HL-60/S4 treated with retinoic acid at 250 ng/mL for 4 days and 3 days (cell line): ENCODE data around the gene ABLIM1.

Experiments used
- in situ Hi-C: fragments of 300-500 bp; cut with MboI; formaldehyde crosslinking; loops from 2 replicates; pipeline ENCODE4 v1.7.0; 2022; ENCODE audit warnings: low sequenced_read_pairs

The ABLIM1 gene

GRCh38 chr10:114525368-114525949, 132.6 kb downstream of the ABLIM1 start:
- in situ Hi-C loops, result no loop called here

- in situ Hi-C loops, result no loop called here
Observed at GRCh38 chr10:114523876-114524275, 134.2 kb downstream of the ABLIM1 start.

GRCh38 chr10:114521255-114521654, 136.8 kb downstream of the ABLIM1 start:
- in situ Hi-C loops, result no loop called here

GRCh38 chr10:114520453-114520852, 137.6 kb downstream of the ABLIM1 start:
- in situ Hi-C loops, result no loop called here

GRCh38 chr10:114519756-114520293, 138.2 kb downstream of the ABLIM1 start:
- in situ Hi-C loops, result no loop called here

- in situ Hi-C loops, result no loop called here
Observed at GRCh38 chr10:114519306-114519669, 138.8 kb downstream of the ABLIM1 start.

GRCh38 chr10:114518401-114519305, 139.4 kb downstream of the ABLIM1 start:
- in situ Hi-C loops, result no loop called here

GRCh38 chr10:114517368-114518250, 140.5 kb downstream of the ABLIM1 start:
- in situ Hi-C loops, result no loop called here

- in situ Hi-C loops, result no loop called here
Observed at GRCh38 chr10:114516356-114516755, 141.7 kb downstream of the ABLIM1 start.

- in situ Hi-C loops, result no loop called here
Observed at GRCh38 chr10:114515298-114515914, 142.7 kb downstream of the ABLIM1 start.

GRCh38 chr10:114513381-114513792, 144.7 kb downstream of the ABLIM1 start:
- in situ Hi-C loops, result no loop called here

- in situ Hi-C loops, result no loop called here
Observed at GRCh38 chr10:114511881-114512280, 146.2 kb downstream of the ABLIM1 start.

- in situ Hi-C loops, result no loop called here
Observed at GRCh38 chr10:114508376-114508775, 149.7 kb downstream of the ABLIM1 start.

- in situ Hi-C loops, result no loop called here
Observed at GRCh38 chr10:114507449-114507848, 150.6 kb downstream of the ABLIM1 start.

- in situ Hi-C loops, result no loop called here
Observed at GRCh38 chr10:114506871-114507385, 151.1 kb downstream of the ABLIM1 start.

- in situ Hi-C loops, result no loop called here
Observed at GRCh38 chr10:114504769-114505579, 153.1 kb downstream of the ABLIM1 start.

GRCh38 chr10:114502074-114502473, 156.0 kb downstream of the ABLIM1 start:
- in situ Hi-C loops, result no loop called here

- in situ Hi-C loops, result no loop called here
Observed at GRCh38 chr10:114501650-114502049, 156.4 kb downstream of the ABLIM1 start.

- in situ Hi-C loops, result no loop called here
Observed at GRCh38 chr10:114500643-114501042, 157.4 kb downstream of the ABLIM1 start.
